HepG2 (cell line): ENCODE measurements around the gene RFC1. TPM values are rescaled to one million over a fixed set of nuclear protein-coding genes. Genes with fewer than 3 reads are reported as not detected.

Source experiments
- CCAR2 ChIP-seq: fragments of 200-400 bp; formaldehyde crosslinking; optimal IDR thresholded peaks from 2 replicates; pipeline ENCODE3; 2018; ENCODE audit warnings: low read depth, mild to moderate bottlenecking, low read length, moderate library complexity
- GLI4 ChIP-seq: sonication (generic); formaldehyde crosslinking; IDR thresholded peaks from 2 replicates; pipeline ENCODE4 v1.5.1; 2020; ENCODE audit warnings: missing genetic modification reagents, mild to moderate bottlenecking, moderate library complexity, borderline replicate concordance
- HCFC1 ChIP-seq: fragments of 150-350 bp; IDR thresholded peaks from 2 replicates; pipeline ENCODE4 v1.6.1; 2014; ENCODE audit warnings: low read depth, low read length
- HHEX ChIP-seq: IDR thresholded peaks from 2 replicates; pipeline ENCODE4 v1.6.1; 2016; ENCODE audit warnings: control low read depth
- IRF2 ChIP-seq: IDR thresholded peaks from 2 replicates; pipeline ENCODE4 v1.6.1; 2018; ENCODE audit warnings: missing genetic modification reagents, missing compliant biosample characterization
- ISX ChIP-seq: sonication (generic); formaldehyde crosslinking; conservative IDR thresholded peaks from 2 replicates; pipeline ENCODE4 v1.5.0; 2020; ENCODE audit warnings: missing genetic modification reagents
- U2AF1 ChIP-seq: fragments of 200-400 bp; formaldehyde crosslinking; optimal IDR thresholded peaks from 2 replicates; pipeline ENCODE3; 2017; ENCODE audit warnings: mild to moderate bottlenecking, low read depth, low read length
- ZNF230 ChIP-seq: sonication (generic); formaldehyde crosslinking; IDR thresholded peaks from 2 replicates; pipeline ENCODE4 v1.4.0; 2020; ENCODE audit warnings: mild to moderate bottlenecking, missing genetic modification reagents
- ZNF253 ChIP-seq: sonication (generic); formaldehyde crosslinking; IDR thresholded peaks from 2 replicates; pipeline ENCODE4 v1.8.0; 2022; ENCODE audit warnings: mild to moderate bottlenecking, missing genetic modification reagents, borderline replicate concordance
- ZNF569 ChIP-seq: sonication (generic); formaldehyde crosslinking; IDR thresholded peaks from 2 replicates; pipeline ENCODE4 v1.5.0; 2020; ENCODE audit warnings: mild to moderate bottlenecking, missing genetic modification reagents, moderate library complexity, borderline replicate concordance
- ZNF609 ChIP-seq: sonication (generic); formaldehyde crosslinking; IDR thresholded peaks from 2 replicates; pipeline ENCODE4 v1.4.0; 2020; ENCODE audit warnings: mild to moderate bottlenecking, missing genetic modification reagents, borderline replicate concordance
- polyA plus RNA-seq, 8 experiments: library from polyadenylated mRNA; depleted of rRNA in 3 of 8; stranded (reverse) in 7 of 8; unstranded in 1 of 8; fragments of >200 nt; fragmentation: Illumina TruSeq in 4 of 8; extraction: Trizol in 4 of 8; gene quantifications; 2 replicates each; pipeline versions ENCODE4 v1.2.1 to v1.2.3, GENCODE V29; 2011 to 2016; ENCODE audit warnings: low read depth in 4 of 8, missing spikeins in 1 of 8, mixed read lengths in 1 of 8; ENCODE audit not compliant: insufficient read depth in 1 of 8
- total RNA-seq, 5 experiments: library from RNA; depleted of rRNA; stranded (reverse); fragments of >200 nt; fragmentation: Illumina TruSeq; extraction: Trizol; gene quantifications; 2 replicates each; pipeline ENCODE4 v1.2.3, GENCODE V29; 2016; ENCODE audit warnings: low read depth in 1 of 5
- TF ChIP-seq, protein P1 (sequence below): sonication (generic); formaldehyde crosslinking; IDR thresholded peaks from 2 replicates; pipeline ENCODE4 v1.8.0; 2022; ENCODE audit warnings: missing genetic modification reagents, mild to moderate bottlenecking, moderate library complexity, borderline replicate concordance
- TF ChIP-seq, protein P2 (sequence below): IDR thresholded peaks from 2 replicates; pipeline ENCODE4 v1.6.1; 2016
- TF ChIP-seq, protein P3 (sequence below): sonication (generic); formaldehyde crosslinking; IDR thresholded peaks from 2 replicates; pipeline ENCODE4 v1.5.0; 2020; ENCODE audit warnings: missing genetic modification reagents

RFC1 gene
- total and polyA plus RNA-seq, 2 of the 13 experiments (the other 11 are each of a cell fraction or from before 2014, with no cell fraction given), result 15.9 to 78.8 TPM

GRCh38 chr4:39337841-39338240 is 28.3 kb downstream of the RFC1 start (continued):
- TF ChIP-seq, protein P1, sequence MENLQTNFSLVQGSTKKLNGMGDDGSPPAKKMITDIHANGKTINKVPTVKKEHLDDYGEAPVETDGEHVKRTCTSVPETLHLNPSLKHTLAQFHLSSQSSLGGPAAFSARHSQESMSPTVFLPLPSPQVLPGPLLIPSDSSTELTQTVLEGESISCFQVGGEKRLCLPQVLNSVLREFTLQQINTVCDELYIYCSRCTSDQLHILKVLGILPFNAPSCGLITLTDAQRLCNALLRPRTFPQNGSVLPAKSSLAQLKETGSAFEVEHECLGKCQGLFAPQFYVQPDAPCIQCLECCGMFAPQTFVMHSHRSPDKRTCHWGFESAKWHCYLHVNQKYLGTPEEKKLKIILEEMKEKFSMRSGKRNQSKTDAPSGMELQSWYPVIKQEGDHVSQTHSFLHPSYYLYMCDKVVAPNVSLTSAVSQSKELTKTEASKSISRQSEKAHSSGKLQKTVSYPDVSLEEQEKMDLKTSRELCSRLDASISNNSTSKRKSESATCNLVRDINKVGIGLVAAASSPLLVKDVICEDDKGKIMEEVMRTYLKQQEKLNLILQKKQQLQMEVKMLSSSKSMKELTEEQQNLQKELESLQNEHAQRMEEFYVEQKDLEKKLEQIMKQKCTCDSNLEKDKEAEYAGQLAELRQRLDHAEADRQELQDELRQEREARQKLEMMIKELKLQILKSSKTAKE (CRISPR knock-in tag), result no peak; the same call in 1 of the 2 replicates
- TF ChIP-seq HHEX, result peak; percentile 62; the same call in 1 of the 2 replicates
- TF ChIP-seq HCFC1, result no peak
- peak; percentile 41; the same call in 1 of the 2 replicates for TF ChIP-seq IRF2
- peak; percentile 83; the same call in 1 of the 2 replicates for TF ChIP-seq ZNF609 (CRISPR knock-in tag)
- TF ChIP-seq ZNF253, result no peak
- TF ChIP-seq ZNF230 (CRISPR knock-in tag), result no peak
- TF ChIP-seq U2AF1, result no peak
- TF ChIP-seq, protein P2, sequence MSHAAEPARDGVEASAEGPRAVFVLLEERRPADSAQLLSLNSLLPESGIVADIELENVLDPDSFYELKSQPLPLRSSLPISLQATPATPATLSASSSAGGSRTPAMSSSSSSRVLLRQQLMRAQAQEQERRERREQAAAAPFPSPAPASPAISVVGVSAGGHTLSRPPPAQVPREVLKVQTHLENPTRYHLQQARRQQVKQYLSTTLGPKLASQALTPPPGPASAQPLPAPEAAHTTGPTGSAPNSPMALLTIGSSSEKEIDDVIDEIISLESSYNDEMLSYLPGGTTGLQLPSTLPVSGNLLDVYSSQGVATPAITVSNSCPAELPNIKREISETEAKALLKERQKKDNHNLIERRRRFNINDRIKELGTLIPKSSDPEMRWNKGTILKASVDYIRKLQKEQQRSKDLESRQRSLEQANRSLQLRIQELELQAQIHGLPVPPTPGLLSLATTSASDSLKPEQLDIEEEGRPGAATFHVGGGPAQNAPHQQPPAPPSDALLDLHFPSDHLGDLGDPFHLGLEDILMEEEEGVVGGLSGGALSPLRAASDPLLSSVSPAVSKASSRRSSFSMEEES, result peak; percentile 45; the same call in 1 of the 2 replicates
- TF ChIP-seq, protein P3, sequence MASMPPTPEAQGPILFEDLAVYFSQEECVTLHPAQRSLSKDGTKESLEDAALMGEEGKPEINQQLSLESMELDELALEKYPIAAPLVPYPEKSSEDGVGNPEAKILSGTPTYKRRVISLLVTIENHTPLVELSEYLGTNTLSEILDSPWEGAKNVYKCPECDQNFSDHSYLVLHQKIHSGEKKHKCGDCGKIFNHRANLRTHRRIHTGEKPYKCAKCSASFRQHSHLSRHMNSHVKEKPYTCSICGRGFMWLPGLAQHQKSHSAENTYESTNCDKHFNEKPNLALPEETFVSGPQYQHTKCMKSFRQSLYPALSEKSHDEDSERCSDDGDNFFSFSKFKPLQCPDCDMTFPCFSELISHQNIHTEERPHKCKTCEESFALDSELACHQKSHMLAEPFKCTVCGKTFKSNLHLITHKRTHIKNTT (CRISPR knock-in tag), result no peak
- TF ChIP-seq ISX (CRISPR knock-in tag), result no peak
- TF ChIP-seq ZNF569 (CRISPR knock-in tag), result no peak
- no peak for TF ChIP-seq CCAR2
- no peak for TF ChIP-seq GLI4 (CRISPR knock-in tag)
